HepG2 (cell line): ENCODE measurements around the gene MCFD2. TPM values are rescaled to one million over a fixed set of nuclear protein-coding genes. Genes with fewer than 3 reads are reported as not detected.

Source experiments
- DNMT3B ChIP-seq: conservative IDR thresholded peaks from 2 replicates; pipeline ENCODE4 v1.6.1; 2016; ENCODE audit warnings: missing biosample characterization, control low read depth
- FOXC1 ChIP-seq: sonication (generic); formaldehyde crosslinking; IDR thresholded peaks from 2 replicates; pipeline ENCODE4 v1.8.0; 2022; ENCODE audit warnings: mild to moderate bottlenecking, missing genetic modification reagents, borderline replicate concordance
- GFI1 ChIP-seq: sonication (generic); formaldehyde crosslinking; IDR thresholded peaks from 2 replicates; pipeline ENCODE4 v1.5.0; 2020; ENCODE audit warnings: missing genetic modification reagents, mild to moderate bottlenecking, borderline replicate concordance
- MEIS2 ChIP-seq: sonication (generic); formaldehyde crosslinking; IDR thresholded peaks from 2 replicates; pipeline ENCODE4 v1.9.0; 2021; ENCODE audit warnings: mild to moderate bottlenecking, missing genetic modification reagents
- NR2C2 ChIP-seq: sonication (generic); formaldehyde crosslinking; IDR thresholded peaks from 2 replicates; pipeline ENCODE4 v1.4.0; 2020; ENCODE audit warnings: missing genetic modification reagents, mild to moderate bottlenecking, moderate library complexity, borderline replicate concordance
- PHF8 ChIP-seq: sonication (generic); formaldehyde crosslinking; IDR thresholded peaks from 2 replicates; pipeline ENCODE4 v1.5.0; 2020; ENCODE audit warnings: missing genetic modification reagents
- ZBTB7B ChIP-seq: sonication (generic); formaldehyde crosslinking; IDR thresholded peaks from 2 replicates; pipeline ENCODE4 v1.4.0; 2020; ENCODE audit warnings: missing genetic modification reagents
- ZNF33B ChIP-seq: sonication (generic); formaldehyde crosslinking; IDR thresholded peaks from 2 replicates; pipeline ENCODE4 v1.5.1; 2020; ENCODE audit warnings: mild to moderate bottlenecking, missing genetic modification reagents
- ZNF343 ChIP-seq: sonication (generic); formaldehyde crosslinking; IDR thresholded peaks from 2 replicates; pipeline ENCODE4 v1.4.0; 2020; ENCODE audit warnings: mild to moderate bottlenecking, missing genetic modification reagents
- ZNF709 ChIP-seq: sonication (generic); formaldehyde crosslinking; IDR thresholded peaks from 2 replicates; pipeline ENCODE4 v1.5.0; 2020; ENCODE audit warnings: mild to moderate bottlenecking, missing genetic modification reagents
- polyA plus RNA-seq, 8 experiments: library from polyadenylated mRNA; depleted of rRNA in 3 of 8; stranded (reverse) in 7 of 8; unstranded in 1 of 8; fragments of >200 nt; fragmentation: Illumina TruSeq in 4 of 8; extraction: Trizol in 4 of 8; gene quantifications; 2 replicates each; pipeline versions ENCODE4 v1.2.1 to v1.2.3, GENCODE V29; 2011 to 2016; ENCODE audit warnings: low read depth in 4 of 8, missing spikeins in 1 of 8, mixed read lengths in 1 of 8; ENCODE audit not compliant: insufficient read depth in 1 of 8
- total RNA-seq, 5 experiments: library from RNA; depleted of rRNA; stranded (reverse); fragments of >200 nt; fragmentation: Illumina TruSeq; extraction: Trizol; gene quantifications; 2 replicates each; pipeline ENCODE4 v1.2.3, GENCODE V29; 2016; ENCODE audit warnings: low read depth in 1 of 5
- TF ChIP-seq, protein P1 (sequence below): sonication (generic); formaldehyde crosslinking; IDR thresholded peaks from 2 replicates; pipeline ENCODE4 v1.5.1; 2020; ENCODE audit warnings: mild to moderate bottlenecking, missing genetic modification reagents
- TF ChIP-seq, protein P2 (sequence below): sonication (generic); formaldehyde crosslinking; IDR thresholded peaks from 2 replicates; pipeline ENCODE4 v1.4.0; 2020; ENCODE audit warnings: missing genetic modification reagents, mild to moderate bottlenecking, borderline replicate concordance
- TF ChIP-seq, protein P3 (sequence below): sonication (generic); IDR thresholded peaks from 2 replicates; pipeline ENCODE4 v1.6.1; 2016; ENCODE audit warnings: low read depth, borderline replicate concordance
- TF ChIP-seq, protein P4 (sequence below): sonication (generic); formaldehyde crosslinking; IDR thresholded peaks from 2 replicates; pipeline ENCODE4 v1.5.1; 2020; ENCODE audit warnings: missing genetic modification reagents, mild to moderate bottlenecking, borderline replicate concordance
- TF ChIP-seq, protein P5 (sequence below): IDR thresholded peaks from 2 replicates; pipeline ENCODE4 v1.6.1; 2012; ENCODE audit warnings: inconsistent platforms
- TF ChIP-seq, protein P6 (sequence below): IDR thresholded peaks from 2 replicates; pipeline ENCODE4 v1.6.1; 2016

Gene MCFD2
- total and polyA plus RNA-seq, 2 of the 13 experiments (the other 11 are each of a cell fraction or from before 2014, with no cell fraction given) = 183 to 232 TPM

DNA sequence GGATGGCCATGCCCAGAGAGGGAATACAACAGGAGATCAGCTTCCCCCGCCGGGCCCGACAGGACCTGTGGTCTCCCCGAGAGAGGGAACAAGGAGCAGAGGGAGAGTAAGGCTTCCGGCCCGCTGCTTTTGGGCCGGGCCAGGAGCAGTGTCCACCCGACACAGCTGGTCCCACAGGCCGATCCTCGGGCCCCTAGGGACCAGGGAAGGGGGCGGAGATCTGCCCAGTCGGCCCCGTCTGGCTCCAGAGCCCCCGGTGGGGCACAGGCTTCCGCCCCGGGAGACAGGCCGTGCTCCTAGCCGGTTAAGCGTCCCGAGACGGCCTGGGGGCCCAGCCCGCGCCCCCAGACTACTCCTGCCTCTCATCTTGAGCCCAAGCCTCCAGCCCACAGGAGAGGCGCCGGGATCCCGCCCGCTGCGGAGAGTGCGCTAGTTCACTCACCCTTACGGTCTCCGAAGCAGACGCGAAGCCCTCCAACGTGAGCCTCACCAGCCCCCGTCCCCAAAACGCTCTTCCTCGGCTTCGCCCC is at the start of gene MCFD2 (continued):
- TF ChIP-seq, protein P1, sequence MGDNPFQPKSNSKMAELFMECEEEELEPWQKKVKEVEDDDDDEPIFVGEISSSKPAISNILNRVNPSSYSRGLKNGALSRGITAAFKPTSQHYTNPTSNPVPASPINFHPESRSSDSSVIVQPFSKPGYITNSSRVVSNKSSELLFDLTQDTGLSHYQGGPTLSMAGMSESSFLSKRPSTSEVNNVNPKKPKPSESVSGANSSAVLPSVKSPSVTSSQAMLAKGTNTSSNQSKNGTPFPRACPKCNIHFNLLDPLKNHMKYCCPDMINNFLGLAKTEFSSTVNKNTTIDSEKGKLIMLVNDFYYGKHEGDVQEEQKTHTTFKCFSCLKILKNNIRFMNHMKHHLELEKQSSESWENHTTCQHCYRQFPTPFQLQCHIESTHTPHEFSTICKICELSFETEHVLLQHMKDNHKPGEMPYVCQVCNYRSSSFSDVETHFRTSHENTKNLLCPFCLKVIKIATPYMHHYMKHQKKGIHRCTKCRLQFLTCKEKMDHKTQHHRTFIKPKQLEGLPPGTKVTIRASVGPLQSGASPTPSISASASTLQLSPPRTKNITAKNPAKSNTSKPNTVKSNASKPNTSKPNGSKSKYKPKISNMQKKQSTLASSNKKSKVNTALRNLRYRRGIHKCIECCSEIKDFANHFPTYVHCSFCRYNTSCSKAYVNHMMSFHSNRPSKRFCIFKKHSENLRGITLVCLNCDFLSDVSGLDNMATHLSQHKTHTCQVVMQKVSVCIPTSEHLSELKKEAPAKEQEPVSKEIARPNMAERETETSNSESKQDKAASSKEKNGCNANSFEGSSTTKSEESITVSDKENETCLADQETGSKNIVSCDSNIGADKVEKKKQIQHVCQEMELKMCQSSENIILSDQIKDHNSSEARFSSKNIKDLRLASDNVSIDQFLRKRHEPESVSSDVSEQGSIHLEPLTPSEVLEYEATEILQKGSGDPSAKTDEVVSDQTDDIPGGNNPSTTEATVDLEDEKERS (CRISPR knock-in tag) = no peak
- TF ChIP-seq GFI1 (CRISPR knock-in tag) (0 out of 2 replicates have a peak, but pooled peaks have one; percentile 6), FOXC1 (CRISPR knock-in tag) (no peak; the same call in 1 of the 2 replicates), PHF8 (peak; percentile 85; the same call in 1 of the 2 replicates), ZNF709 (no peak), DNMT3B (CRISPR knock-in tag) (0 out of 2 replicates have a peak, but pooled peaks have one; percentile 15), NR2C2 (peak; percentile 33; the same call in 1 of the 2 replicates), MEIS2 (no peak), ZNF33B (CRISPR knock-in tag) (no peak), ZNF343 (CRISPR knock-in tag) (peak; percentile 52; the same call in 1 of the 2 replicates), ZBTB7B (CRISPR knock-in tag) (peak; percentile 10; the same call in 1 of the 2 replicates)
- TF ChIP-seq, protein P2, sequence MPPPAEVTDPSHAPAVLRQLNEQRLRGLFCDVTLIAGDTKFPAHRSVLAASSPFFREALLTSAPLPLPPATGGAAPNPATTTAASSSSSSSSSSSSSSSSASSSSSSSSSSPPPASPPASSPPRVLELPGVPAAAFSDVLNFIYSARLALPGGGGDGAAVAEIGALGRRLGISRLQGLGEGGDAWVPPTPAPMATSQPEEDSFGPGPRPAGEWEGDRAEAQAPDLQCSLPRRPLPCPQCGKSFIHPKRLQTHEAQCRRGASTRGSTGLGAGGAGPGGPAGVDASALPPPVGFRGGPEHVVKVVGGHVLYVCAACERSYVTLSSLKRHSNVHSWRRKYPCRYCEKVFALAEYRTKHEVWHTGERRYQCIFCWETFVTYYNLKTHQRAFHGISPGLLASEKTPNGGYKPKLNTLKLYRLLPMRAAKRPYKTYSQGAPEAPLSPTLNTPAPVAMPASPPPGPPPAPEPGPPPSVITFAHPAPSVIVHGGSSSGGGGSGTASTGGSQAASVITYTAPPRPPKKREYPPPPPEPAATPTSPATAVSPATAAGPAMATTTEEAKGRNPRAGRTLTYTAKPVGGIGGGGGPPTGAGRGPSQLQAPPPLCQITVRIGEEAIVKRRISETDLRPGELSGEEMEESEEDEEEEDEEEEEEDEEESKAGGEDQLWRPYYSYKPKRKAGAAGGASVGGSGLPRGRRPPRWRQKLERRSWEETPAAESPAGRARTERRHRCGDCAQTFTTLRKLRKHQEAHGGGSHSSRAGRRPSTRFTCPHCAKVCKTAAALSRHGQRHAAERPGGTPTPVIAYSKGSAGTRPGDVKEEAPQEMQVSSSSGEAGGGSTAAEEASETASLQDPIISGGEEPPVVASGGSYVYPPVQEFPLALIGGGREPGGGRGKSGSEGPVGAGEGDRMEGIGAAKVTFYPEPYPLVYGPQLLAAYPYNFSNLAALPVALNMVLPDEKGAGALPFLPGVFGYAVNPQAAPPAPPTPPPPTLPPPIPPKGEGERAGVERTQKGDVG (CRISPR knock-in tag) = 0 out of 2 replicates have a peak, but pooled peaks have one; percentile 2
- TF ChIP-seq, protein P3, sequence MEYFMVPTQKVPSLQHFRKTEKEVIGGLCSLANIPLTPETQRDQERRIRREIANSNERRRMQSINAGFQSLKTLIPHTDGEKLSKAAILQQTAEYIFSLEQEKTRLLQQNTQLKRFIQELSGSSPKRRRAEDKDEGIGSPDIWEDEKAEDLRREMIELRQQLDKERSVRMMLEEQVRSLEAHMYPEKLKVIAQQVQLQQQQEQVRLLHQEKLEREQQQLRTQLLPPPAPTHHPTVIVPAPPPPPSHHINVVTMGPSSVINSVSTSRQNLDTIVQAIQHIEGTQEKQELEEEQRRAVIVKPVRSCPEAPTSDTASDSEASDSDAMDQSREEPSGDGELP = peak; percentile 40; the same call in 1 of the 2 replicates
- TF ChIP-seq, protein P4, sequence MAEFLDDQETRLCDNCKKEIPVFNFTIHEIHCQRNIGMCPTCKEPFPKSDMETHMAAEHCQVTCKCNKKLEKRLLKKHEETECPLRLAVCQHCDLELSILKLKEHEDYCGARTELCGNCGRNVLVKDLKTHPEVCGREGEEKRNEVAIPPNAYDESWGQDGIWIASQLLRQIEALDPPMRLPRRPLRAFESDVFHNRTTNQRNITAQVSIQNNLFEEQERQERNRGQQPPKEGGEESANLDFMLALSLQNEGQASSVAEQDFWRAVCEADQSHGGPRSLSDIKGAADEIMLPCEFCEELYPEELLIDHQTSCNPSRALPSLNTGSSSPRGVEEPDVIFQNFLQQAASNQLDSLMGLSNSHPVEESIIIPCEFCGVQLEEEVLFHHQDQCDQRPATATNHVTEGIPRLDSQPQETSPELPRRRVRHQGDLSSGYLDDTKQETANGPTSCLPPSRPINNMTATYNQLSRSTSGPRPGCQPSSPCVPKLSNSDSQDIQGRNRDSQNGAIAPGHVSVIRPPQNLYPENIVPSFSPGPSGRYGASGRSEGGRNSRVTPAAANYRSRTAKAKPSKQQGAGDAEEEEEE (CRISPR knock-in tag) = peak; percentile 51; the same call in 1 of the 2 replicates
- TF ChIP-seq, protein P5, sequence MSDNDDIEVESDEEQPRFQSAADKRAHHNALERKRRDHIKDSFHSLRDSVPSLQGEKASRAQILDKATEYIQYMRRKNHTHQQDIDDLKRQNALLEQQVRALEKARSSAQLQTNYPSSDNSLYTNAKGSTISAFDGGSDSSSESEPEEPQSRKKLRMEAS = no peak
- TF ChIP-seq, protein P6, sequence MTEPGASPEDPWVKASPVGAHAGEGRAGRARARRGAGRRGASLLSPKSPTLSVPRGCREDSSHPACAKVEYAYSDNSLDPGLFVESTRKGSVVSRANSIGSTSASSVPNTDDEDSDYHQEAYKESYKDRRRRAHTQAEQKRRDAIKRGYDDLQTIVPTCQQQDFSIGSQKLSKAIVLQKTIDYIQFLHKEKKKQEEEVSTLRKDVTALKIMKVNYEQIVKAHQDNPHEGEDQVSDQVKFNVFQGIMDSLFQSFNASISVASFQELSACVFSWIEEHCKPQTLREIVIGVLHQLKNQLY = no peak
